Lower lobe of right lung (tissue), 2 donors: ENCODE measurements around the gene FAM217A. TPM values are rescaled to one million over a fixed set of nuclear protein-coding genes. Genes with fewer than 3 reads are reported as not detected.
"Not testable (repeated sequence)": the region's sequence is repeated elsewhere in the genome, so short reads cannot be mapped to it uniquely, and the experiment has no call there.

Source experiments
- ATAC-seq, 2 donors: fragments of 200-7000 bp; cut with Tn5 transposase; one replicate each; pipeline ENCODE4 v1.9.1; 2020 to 2022; ENCODE audit warnings: mild to moderate bottlenecking in 2 of 2, moderate library complexity in 2 of 2
- DNase-seq: peaks from one replicate; pipeline ENCODE4 v3.0.0-alpha.2; 2020
- H3K27ac ChIP-seq: fragments of 200-600 bp; one replicate; pipeline ENCODE4 v1.8.0; 2022
- H3K27me3 ChIP-seq: fragments of 200-600 bp; one replicate; pipeline ENCODE4 v1.8.0; 2022; ENCODE audit warnings: low read depth
- H3K36me3 ChIP-seq: fragments of 200-600 bp; one replicate; pipeline ENCODE4 v1.8.0; 2022; ENCODE audit warnings: mild to moderate bottlenecking
- H3K4me1 ChIP-seq: fragments of 200-600 bp; one replicate; pipeline ENCODE4 v1.8.0; 2022
- H3K4me3 ChIP-seq: fragments of 200-600 bp; one replicate; pipeline ENCODE4 v1.8.0; 2022; ENCODE audit warnings: mild to moderate bottlenecking
- H3K9me3 ChIP-seq: fragments of 200-600 bp; one replicate; pipeline ENCODE4 v1.8.0; 2022
- intact Hi-C: fragments of 100-400 bp; cut with DNase I; formaldehyde crosslinking; loops from one replicate; pipeline ENCODE4 v1.11.0; 2022
- total RNA-seq: library from RNA; stranded (reverse); fragmentation: NEBNext Ultra II Directional; extraction: Animal tissue kit (Norgen Biotek cat#: 25700); gene quantifications from one replicate; pipeline ENCODE4 v1.2.1, GENCODE V29; 2021
- TF ChIP-seq, protein P1 (sequence below): fragments of 200-600 bp; IDR thresholded peaks from one replicate; pipeline ENCODE4 v1.8.0; 2022; ENCODE audit warnings: antibody characterized with exemption, mild to moderate bottlenecking
- donor health status: DM: no; HTN: yes; CAD: no; lungs with severe emphysema.

Gene FAM217A
- total RNA-seq, 1 donor from 2014 or later = not detected

DNA sequence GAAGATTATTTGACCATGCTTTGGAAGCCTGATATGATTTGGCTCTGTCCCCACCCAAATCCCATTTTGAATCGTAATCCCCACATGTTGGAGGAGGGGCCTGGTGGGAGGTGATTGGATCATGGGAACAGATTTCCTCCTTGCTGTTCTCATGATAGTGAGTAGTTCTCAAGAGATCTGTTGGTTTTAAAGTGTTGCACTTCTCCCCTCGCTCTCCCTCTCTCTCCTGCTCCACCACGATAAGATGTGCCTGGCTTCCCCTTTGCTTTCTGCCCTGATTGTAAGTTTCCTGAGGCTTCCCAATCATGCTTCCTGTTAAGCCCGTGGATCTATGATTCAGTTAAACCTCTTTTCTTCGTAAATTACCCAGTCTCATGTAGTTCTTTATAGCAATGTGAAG, 21.7 kb upstream of the FAM217A start:
- no peak overlapping the region for H3K4me3 ChIP-seq
- H3K27me3 ChIP-seq = no peaks in the 10 kb centered on the region
- H3K36me3 ChIP-seq = no peaks in the 10 kb centered on the region
- intact Hi-C loops = no loop called here
- no peaks in the 10 kb centered on the region for H3K4me1 ChIP-seq
- H3K9me3 ChIP-seq = no peaks in the 10 kb centered on the region
- no peak overlapping the region for H3K27ac ChIP-seq
- DNase-seq (no peak), ATAC-seq (no peak)
- TF ChIP-seq, protein P1, sequence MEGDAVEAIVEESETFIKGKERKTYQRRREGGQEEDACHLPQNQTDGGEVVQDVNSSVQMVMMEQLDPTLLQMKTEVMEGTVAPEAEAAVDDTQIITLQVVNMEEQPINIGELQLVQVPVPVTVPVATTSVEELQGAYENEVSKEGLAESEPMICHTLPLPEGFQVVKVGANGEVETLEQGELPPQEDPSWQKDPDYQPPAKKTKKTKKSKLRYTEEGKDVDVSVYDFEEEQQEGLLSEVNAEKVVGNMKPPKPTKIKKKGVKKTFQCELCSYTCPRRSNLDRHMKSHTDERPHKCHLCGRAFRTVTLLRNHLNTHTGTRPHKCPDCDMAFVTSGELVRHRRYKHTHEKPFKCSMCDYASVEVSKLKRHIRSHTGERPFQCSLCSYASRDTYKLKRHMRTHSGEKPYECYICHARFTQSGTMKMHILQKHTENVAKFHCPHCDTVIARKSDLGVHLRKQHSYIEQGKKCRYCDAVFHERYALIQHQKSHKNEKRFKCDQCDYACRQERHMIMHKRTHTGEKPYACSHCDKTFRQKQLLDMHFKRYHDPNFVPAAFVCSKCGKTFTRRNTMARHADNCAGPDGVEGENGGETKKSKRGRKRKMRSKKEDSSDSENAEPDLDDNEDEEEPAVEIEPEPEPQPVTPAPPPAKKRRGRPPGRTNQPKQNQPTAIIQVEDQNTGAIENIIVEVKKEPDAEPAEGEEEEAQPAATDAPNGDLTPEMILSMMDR = no peak

DNA sequence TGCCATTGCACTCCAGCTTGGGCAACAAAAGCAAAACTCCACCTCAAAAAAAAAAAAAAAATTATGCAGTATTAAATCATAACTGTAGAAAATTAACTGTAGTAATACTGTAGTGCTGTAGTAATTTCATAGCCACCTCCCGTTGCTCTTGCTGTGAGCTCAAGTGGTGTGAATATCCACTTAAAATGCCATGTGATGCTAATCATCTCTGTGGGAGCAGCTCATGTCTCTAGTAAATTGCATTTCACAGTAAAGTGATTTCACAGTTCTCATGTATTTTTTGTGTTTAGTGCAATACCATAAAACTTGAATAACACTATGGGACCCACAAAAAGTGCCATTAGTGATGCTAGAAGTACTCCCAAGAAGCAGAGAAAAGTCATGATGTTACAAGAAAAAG, 14.4 kb upstream of the FAM217A start:
- no peaks in the 10 kb centered on the region for H3K36me3 ChIP-seq
- H3K4me1 ChIP-seq = no peaks in the 10 kb centered on the region
- intact Hi-C loops = no loop called here
- H3K27me3 ChIP-seq = no peaks in the 10 kb centered on the region
- ATAC-seq (no peak), DNase-seq (no peak)
- TF ChIP-seq, protein P1 = no peak
- H3K9me3 ChIP-seq = no peaks in the 10 kb centered on the region
- no peak overlapping the region for H3K4me3 ChIP-seq
- no peak overlapping the region for H3K27ac ChIP-seq

DNA sequence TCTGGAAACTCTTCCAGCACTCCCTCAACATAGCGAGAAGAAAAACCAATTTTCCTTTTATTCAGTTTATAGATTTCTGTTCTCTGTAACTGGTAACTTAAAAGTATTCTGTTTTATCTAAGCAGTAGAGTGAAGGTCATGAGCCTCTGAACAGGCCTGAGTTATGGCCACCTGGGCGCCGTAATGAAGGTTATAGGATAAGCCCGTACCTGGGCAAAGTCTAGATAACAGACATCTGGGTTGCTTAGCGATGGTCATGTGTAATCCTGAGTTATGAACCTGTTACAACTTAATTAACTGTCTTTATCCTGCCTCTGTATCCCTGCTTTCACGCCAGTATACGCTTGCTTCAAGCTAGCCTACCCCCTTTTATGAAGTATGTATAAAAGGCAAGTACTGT, 13.0 kb upstream of the FAM217A start:
- no peak overlapping the region for H3K27ac ChIP-seq
- TF ChIP-seq, protein P1 = no peak
- no peaks in the 10 kb centered on the region for H3K27me3 ChIP-seq
- no peak for ATAC-seq
- no peaks in the 10 kb centered on the region for H3K9me3 ChIP-seq
- intact Hi-C loops = no loop called here
- H3K4me3 ChIP-seq = no peak overlapping the region
- DNase-seq = no peak
- no peaks in the 10 kb centered on the region for H3K4me1 ChIP-seq
- H3K36me3 ChIP-seq = no peaks in the 10 kb centered on the region

DNA sequence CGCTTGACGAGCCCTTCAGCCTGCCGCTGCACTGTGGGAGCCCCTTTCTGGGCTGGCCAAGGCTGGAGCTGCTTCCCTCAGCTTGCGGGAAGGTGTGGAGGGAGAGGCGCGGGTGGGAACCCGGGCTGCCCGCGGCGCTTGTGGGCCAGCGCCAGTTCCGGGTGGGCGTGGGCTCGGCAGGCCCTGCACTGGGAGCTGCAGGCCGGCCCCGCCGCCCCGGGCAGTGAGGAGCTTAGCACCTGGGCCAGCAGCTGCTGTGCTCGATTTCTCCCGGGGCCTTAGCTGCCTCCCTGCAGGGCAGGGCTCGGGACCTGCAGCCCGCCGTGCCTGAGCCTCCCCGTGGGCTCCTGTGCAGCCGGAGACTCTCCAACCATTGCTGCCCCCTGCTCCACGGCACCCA, 11.1 kb upstream of the FAM217A start:
- H3K27me3 ChIP-seq, DNase-seq, ATAC-seq, intact Hi-C loops, H3K27ac ChIP-seq, H3K36me3 ChIP-seq, H3K4me3 ChIP-seq, H3K9me3 ChIP-seq, H3K4me1 ChIP-seq: not testable (repeated sequence)

DNA sequence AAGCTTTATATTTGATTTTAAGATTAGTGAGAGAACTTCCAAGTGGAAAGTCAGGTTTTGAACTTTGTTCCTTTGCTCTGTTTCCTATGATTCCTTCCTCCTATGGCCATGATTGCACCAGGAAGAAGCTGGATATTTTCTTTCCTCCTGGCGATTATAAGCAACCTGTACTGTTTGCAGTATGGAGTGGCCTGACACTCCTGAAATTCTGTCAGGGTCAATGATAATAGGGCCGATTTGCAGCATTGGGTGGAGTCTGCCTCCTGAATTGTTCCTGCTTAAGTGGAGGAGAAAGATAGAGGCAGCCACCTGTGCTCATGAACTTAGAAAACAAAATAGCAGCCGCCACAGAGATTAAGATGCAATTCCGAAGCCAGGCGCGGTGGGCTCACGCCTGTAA, 9.8 kb upstream of the FAM217A start:
- Histone ChIP-seq H3K27me3 (no peaks in the 10 kb centered on the region), H3K9me3 (no peaks in the 10 kb centered on the region), H3K4me3 (no peak overlapping the region), H3K27ac (no peak overlapping the region), H3K36me3 (no peaks in the 10 kb centered on the region), H3K4me1 (no peaks in the 10 kb centered on the region)
- DNase-seq (no peak), ATAC-seq (no peak)
- TF ChIP-seq, protein P1 = no peak
- intact Hi-C loops = no loop called here

DNA sequence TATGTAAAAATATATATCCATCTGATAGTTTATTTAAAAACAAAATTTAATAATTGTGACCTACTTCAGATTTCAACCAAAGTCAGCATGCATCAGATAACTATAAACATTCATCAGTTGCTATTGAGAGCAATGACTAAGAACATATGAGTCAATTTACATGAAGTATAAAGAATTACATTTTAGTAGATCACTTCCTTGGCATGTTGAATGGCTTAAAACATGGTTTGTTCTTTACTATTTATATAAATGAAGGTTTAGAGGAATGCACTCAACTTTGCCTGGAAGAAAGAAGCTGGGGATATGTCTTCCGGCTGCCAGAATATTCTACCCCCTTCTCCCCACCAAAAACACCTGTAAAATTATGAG, 6.4 kb upstream of the FAM217A start:
- no peak for DNase-seq
- no peaks in the 10 kb centered on the region for H3K36me3 ChIP-seq
- H3K27ac ChIP-seq = no peak overlapping the region
- intact Hi-C loops = no loop called here
- no peak overlapping the region for H3K4me3 ChIP-seq
- TF ChIP-seq, protein P1 = no peak
- H3K9me3 ChIP-seq = no peaks in the 10 kb centered on the region
- no peaks in the 10 kb centered on the region for H3K4me1 ChIP-seq
- H3K27me3 ChIP-seq = no peaks in the 10 kb centered on the region
- no peak for ATAC-seq
